AG04450 (cell line): ENCODE measurements around the gene LRP11. TPM values are rescaled to one million over a fixed set of nuclear protein-coding genes. Genes with fewer than 3 reads are reported as not detected.
A peak's percentile ranks its signal among the peaks of the same experiment; 100 is the strongest.
"Not testable (repeated sequence)": the region's sequence is repeated elsewhere in the genome, so short reads cannot be mapped to it uniquely, and the experiment has no call there.

Experiments used
- CTCF ChIA-PET: fragments of 300-600, 350-600 bp; formaldehyde crosslinking; extraction: SDS; loops from one replicate; lab custom pipeline; 2022; ENCODE audit warnings: antibody characterized with exemption, inconsistent platforms; lab: Charles Lee
- POLR2A ChIA-PET: fragments of 350-600 bp; formaldehyde crosslinking; extraction: SDS; loops from one replicate; lab custom pipeline; 2021; ENCODE audit warnings: antibody characterized with exemption, inconsistent platforms; lab: Yijun Ruan, JAX
- DNase-seq: peaks from one replicate; pipeline ENCODE4 v3.0.0-alpha.2; 2011; ENCODE audit warnings: low read depth, low spot score
- H3K27ac ChIP-seq: one replicate; pipeline ENCODE4 v1.5.1; 2012; ENCODE audit warnings: low read depth, low read length, control low read depth
- H3K27me3 ChIP-seq: one replicate; pipeline ENCODE4 v1.6.0; 2012; ENCODE audit warnings: low read length; ENCODE audit not compliant: control insufficient read depth, insufficient read depth
- H3K4me3 ChIP-seq: 2 replicates; pipeline ENCODE4 v1.5.1; 2011; ENCODE audit warnings: mild to moderate bottlenecking, low read depth, low read length, control low read depth
- H3K9me3 ChIP-seq: 2 replicates; pipeline ENCODE4 v1.5.1; 2012; ENCODE audit warnings: low read length; ENCODE audit not compliant: control insufficient read depth, insufficient read depth
- polyA plus RNA-seq: library from polyadenylated mRNA; depleted of rRNA; stranded (reverse); fragments of >200 nt; gene quantifications from 2 replicates; pipeline ENCODE4 v1.2.3, GENCODE V29; 2011
- TF ChIP-seq, protein P1 (sequence below): IDR thresholded peaks from 2 replicates; pipeline ENCODE4 v1.5.1; 2011; ENCODE audit warnings: low read depth, low read length, control low read depth, inconsistent platforms

LRP11 gene
- polyA plus RNA-seq, 1 experiment = 71.0 TPM

DNA sequence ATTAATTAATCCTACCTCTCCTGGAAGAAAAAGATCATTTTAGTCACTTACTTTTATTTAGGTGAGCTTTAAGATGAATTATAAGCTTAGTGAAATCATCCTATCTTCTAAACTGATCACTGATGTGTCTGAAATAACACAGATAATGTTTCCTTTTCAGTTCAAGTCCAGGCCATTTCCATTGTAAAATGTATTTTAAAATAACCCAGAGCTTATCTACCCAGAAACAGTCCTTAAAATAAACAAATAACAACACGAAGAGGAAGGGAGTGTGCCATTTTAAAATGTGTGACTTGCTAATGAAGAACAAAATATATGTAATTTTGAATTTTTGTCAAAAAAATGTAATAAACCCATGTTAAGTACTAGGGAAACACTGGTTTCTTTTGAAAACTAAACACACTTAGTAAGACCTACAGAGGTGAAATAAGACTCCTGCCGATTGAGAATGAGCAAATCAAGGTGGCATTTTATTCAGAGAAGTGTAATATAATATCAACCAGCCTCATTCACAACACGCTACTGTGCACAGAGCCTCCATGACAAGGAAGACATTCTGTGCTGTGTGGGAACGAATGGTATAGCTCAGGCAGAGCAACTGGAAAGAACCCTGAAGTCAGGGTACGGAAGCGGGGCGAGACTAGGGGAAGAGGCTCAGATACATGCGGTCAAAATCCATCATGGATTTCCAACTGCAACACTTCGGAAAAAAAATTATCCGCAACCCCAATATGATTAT lies 7.7 kb downstream of the LRP11 start:
- Histone ChIP-seq H3K4me3 (peak overlapping the region; percentile 67), H3K9me3 (no peaks in the 10 kb centered on the region), H3K27me3 (no peaks in the 10 kb centered on the region), H3K27ac (peak overlapping the region; percentile 62)
- DNase-seq = no peak
- TF ChIP-seq, protein P1, sequence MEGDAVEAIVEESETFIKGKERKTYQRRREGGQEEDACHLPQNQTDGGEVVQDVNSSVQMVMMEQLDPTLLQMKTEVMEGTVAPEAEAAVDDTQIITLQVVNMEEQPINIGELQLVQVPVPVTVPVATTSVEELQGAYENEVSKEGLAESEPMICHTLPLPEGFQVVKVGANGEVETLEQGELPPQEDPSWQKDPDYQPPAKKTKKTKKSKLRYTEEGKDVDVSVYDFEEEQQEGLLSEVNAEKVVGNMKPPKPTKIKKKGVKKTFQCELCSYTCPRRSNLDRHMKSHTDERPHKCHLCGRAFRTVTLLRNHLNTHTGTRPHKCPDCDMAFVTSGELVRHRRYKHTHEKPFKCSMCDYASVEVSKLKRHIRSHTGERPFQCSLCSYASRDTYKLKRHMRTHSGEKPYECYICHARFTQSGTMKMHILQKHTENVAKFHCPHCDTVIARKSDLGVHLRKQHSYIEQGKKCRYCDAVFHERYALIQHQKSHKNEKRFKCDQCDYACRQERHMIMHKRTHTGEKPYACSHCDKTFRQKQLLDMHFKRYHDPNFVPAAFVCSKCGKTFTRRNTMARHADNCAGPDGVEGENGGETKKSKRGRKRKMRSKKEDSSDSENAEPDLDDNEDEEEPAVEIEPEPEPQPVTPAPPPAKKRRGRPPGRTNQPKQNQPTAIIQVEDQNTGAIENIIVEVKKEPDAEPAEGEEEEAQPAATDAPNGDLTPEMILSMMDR = no peak
- POLR2A ChIA-PET = interaction anchor here (1.3 kb wide), 1 partner anchor 9 kb away, joined by 5 read pairs; no protein-coding TSS in a partner anchor
- CTCF ChIA-PET = interaction anchor here (1.0 to 2.6 kb wide), 2 partner anchors 10 to 16 kb away, joined by 3 to 7 read pairs; no protein-coding TSS in a partner anchor

DNA sequence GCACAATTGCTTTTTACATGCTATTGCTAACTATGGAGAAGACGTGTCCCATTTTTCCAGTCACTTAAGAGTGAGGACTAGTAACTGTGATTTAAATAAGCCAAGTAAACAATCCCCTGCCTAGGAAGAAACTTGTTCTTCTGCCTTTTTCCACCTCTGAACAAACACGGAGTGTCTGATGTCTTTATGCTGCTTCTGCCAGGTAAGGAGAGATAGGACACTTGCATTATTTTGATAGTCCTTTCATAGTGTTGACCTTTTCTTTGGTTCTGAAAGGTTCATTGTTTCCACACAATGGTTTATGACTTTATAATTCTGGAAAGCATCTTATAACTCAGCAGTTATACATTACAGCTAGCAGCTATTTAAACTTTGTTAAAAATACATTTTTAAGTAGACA lies 8.4 kb downstream of the LRP11 start:
- POLR2A ChIA-PET = interaction anchor here (1.3 kb wide), 1 partner anchor 8 kb away, joined by 5 read pairs; no protein-coding TSS in a partner anchor
- CTCF ChIA-PET = interaction anchor here (1.0 to 2.6 kb wide), 2 partner anchors 10 to 15 kb away, joined by 3 to 7 read pairs; no protein-coding TSS in a partner anchor
- TF ChIP-seq, protein P1 = no peak
- DNase-seq = no peak
- no peaks in the 10 kb centered on the region for H3K27me3 ChIP-seq
- no peaks in the 10 kb centered on the region for H3K9me3 ChIP-seq
- H3K27ac ChIP-seq = peak overlapping the region; percentile 94
- H3K4me3 ChIP-seq = peak overlapping the region; percentile 67

- H3K27ac ChIP-seq = peak overlapping the region; percentile 94
- DNase-seq = peak; percentile 76
- CTCF ChIA-PET = interaction anchor here (0.6 to 2.6 kb wide), 2 partner anchors 11 to 23 kb away, joined by 3 to 7 read pairs; no protein-coding TSS in a partner anchor
- POLR2A ChIA-PET = interaction anchor here (0.6 to 1.0 kb wide), 2 partner anchors 8 kb away, joined by 3 to 4 read pairs; no protein-coding TSS in a partner anchor
- TF ChIP-seq, protein P1 = no peak
- H3K4me3 ChIP-seq = peak overlapping the region; percentile 67
- no peaks in the 10 kb centered on the region for H3K9me3 ChIP-seq
- H3K27me3 ChIP-seq = no peaks in the 10 kb centered on the region
Observed at GRCh38 chr6:149855040-149855654, 9.0 kb downstream of the LRP11 start.

GRCh38 chr6:149854532-149854931 lies 9.6 kb downstream of the LRP11 start:
- Histone ChIP-seq H3K27ac (peak overlapping the region; percentile 94), H3K27me3 (no peaks in the 10 kb centered on the region), H3K9me3 (no peaks in the 10 kb centered on the region), H3K4me3 (no peak overlapping the region)
- POLR2A ChIA-PET = interaction anchor here (1.0 kb wide), 1 partner anchor 9 kb away, joined by 3 read pairs; no protein-coding TSS in a partner anchor
- DNase-seq = no peak
- TF ChIP-seq, protein P1 = no peak
- CTCF ChIA-PET = interaction anchor here (0.6 to 1.3 kb wide), 2 partner anchors 11 to 23 kb away, joined by 3 to 5 read pairs; no protein-coding TSS in a partner anchor

DNA sequence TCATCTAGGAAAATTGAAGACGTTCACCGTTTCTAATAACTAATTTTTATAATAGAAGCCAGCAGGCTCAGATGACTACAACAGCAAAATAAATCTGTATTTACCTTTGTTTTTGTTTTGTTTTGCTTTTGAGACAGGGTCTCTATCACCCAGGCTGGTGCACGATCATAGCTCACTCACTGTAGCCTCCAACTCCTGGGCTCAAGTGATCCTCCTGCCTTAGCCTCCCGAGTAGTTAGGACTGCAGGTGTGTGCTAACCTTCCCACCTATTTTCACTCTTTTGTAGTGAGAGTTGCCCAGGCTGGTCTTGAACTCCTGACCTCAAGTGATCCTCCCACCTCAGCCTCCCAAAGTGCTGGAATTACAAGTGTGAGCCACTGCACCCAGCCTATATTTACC lies 10.1 kb downstream of the LRP11 start:
- H3K9me3 ChIP-seq, H3K27me3 ChIP-seq, DNase-seq, POLR2A ChIA-PET, H3K4me3 ChIP-seq: not testable (repeated sequence)
- peak overlapping the region; percentile 49 for H3K27ac ChIP-seq
- CTCF ChIA-PET = interaction anchor here (1.3 kb wide), 1 partner anchor 11 kb away, joined by 5 read pairs; no protein-coding TSS in a partner anchor
